RWPE2 (cell line): ENCODE results near the gene MDC1.

Source experiments
- ATAC-seq: fragments of 200-7000 bp; cut with Tn5 transposase; 3 replicates; pipeline ENCODE4 v1.9.1; 2021; ENCODE audit warnings: low read depth
- DNase-seq: peaks from one replicate; pipeline ENCODE4 v3.0.0-alpha.2; 2020; ENCODE audit warnings: low spot score
- H3K27ac ChIP-seq: fragments of 450-650 bp; 2 replicates; pipeline ENCODE4 v1.5.1; 2017; ENCODE audit warnings: mild to moderate bottlenecking; ENCODE audit not compliant: poor library complexity, severe bottlenecking
- H3K27me3 ChIP-seq: fragments of 250-450 bp; sonication (Bioruptor Pico); 2 replicates; pipeline ENCODE4 v1.5.1; 2021; ENCODE audit warnings: mild to moderate bottlenecking, moderate library complexity; ENCODE audit not compliant: insufficient read depth, poor library complexity, severe bottlenecking
- H3K36me3 ChIP-seq: fragments of 250-450 bp; sonication (Bioruptor Pico); 2 replicates; pipeline ENCODE4 v1.5.1; 2020; ENCODE audit warnings: low read depth, mild to moderate bottlenecking, moderate library complexity
- H3K4me1 ChIP-seq: fragments of 250-450 bp; sonication (Bioruptor Pico); 2 replicates; pipeline ENCODE4 v1.5.1; 2021; ENCODE audit warnings: mild to moderate bottlenecking, moderate library complexity; ENCODE audit not compliant: insufficient read depth, poor library complexity, severe bottlenecking
- H3K4me3 ChIP-seq: fragments of 250-450 bp; sonication (Bioruptor Pico); 2 replicates; pipeline ENCODE4 v1.5.1; 2021; ENCODE audit warnings: mild to moderate bottlenecking, moderate library complexity; ENCODE audit not compliant: severe bottlenecking
- H3K9me3 ChIP-seq: fragments of 250-450 bp; sonication (Bioruptor Pico); 2 replicates; pipeline ENCODE4 v1.5.1; 2021; ENCODE audit warnings: mild to moderate bottlenecking, moderate library complexity; ENCODE audit not compliant: severe bottlenecking
- TF ChIP-seq, protein P1 (sequence below): fragments of 450-650 bp; IDR thresholded peaks from one replicate; pipeline ENCODE4 v1.5.1; 2017; ENCODE audit warnings: mild to moderate bottlenecking, moderate library complexity; ENCODE audit not compliant: poor library complexity, severe bottlenecking

MDC1 gene

DNA sequence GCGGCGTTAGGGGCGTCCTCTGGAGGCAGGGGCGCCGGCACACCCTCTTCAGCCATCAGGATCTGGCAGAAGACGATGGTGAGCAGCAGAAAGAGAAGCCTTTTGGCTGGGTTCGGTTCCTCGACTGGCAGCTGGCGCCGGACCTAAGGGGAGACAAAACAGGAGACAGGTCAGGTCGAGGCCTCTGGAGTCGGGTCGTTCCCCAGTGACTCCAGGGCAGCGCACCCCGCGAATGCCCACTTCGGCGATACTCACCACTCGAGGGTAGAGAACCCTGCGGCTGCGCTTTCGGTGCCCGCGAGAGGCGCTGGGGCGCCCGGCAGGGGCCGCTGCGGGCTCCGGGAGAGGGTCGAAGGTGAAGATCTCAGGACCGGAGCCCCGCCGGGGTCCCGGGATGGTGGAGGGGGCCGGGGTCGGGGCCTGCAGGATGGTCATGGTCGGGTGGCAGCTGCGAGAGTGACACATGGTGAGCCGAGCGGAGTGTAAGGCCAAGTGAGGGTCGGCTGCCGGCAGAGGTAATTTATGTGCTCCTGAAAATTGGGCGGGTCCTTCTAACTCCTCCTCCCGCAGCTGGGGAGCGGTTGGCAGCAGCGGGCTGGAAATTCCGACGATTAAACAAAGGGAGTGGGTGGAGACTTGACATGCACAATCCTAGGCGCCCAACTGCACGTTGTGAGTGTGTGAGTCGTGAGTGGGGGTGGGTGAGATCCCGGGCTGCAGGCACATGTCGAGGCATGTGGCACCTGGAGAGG, 27.1 kb upstream of the MDC1 start, which contains the start of gene IER3:
Gene IER3, minus strand, starts transcription at position 494 of the 752 bp plus-strand sequence. Its CDS starts 29 bp downstream, at position 465.
- no peaks in the 10 kb centered on the region for H3K27me3 ChIP-seq
- peak; percentile 17 for ATAC-seq
- peak; percentile 91 for DNase-seq

DNA sequence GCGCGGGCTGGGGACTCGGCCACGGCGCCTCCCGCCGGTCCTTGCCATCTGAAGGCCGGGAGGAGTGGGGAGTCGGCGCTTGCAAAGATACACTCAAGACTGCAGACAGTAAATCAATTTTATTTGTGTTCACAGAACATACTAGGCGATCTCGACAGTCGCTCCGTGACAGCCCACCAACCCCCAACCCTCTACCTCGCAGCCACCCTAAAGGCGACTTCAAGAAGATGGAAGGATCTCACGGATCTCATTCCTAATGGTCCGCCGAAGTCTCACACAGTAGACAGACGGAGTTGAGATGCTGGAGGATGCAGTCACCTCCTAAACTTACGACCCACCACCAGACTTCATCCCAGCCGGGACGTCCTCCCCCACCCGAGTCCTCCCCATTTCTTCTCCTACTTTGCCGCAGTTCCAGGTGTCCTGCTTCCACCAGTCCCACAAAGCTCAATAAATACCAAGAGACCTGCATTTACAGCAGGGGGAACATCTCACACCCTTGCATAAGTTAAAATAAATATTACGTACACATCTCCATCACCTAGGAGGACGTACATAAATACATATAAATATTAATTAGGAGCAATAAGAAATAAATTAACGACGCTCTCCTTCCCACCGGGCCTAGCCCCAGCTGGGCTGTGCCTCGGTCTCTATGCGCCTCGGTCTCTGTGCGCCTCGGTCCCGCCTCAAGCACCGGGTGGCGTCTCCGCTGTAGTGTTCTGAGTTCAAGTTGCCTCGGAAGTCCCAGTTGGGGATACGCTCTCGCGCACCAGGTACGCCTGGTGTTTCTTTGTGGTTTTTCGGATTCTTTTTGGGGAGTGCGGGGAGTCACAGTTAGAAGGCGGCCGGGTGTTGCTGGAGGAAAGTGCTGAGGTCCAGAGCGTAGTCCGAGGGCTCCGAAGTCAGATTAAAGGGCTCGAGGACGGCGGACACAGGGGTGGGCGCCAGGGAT, 26.3 kb upstream of the MDC1 start:
- Histone ChIP-seq H3K9me3 (no peaks in the 10 kb centered on the region), H3K27me3 (no peaks in the 10 kb centered on the region), H3K4me1 (peaks cover 12% of the 10 kb centered on the region), H3K27ac (peak overlapping the region; percentile 98), H3K4me3 (peak overlapping the region; percentile 72), H3K36me3 (peaks cover 43% of the 10 kb centered on the region)
- no peak for DNase-seq
- TF ChIP-seq, protein P1, sequence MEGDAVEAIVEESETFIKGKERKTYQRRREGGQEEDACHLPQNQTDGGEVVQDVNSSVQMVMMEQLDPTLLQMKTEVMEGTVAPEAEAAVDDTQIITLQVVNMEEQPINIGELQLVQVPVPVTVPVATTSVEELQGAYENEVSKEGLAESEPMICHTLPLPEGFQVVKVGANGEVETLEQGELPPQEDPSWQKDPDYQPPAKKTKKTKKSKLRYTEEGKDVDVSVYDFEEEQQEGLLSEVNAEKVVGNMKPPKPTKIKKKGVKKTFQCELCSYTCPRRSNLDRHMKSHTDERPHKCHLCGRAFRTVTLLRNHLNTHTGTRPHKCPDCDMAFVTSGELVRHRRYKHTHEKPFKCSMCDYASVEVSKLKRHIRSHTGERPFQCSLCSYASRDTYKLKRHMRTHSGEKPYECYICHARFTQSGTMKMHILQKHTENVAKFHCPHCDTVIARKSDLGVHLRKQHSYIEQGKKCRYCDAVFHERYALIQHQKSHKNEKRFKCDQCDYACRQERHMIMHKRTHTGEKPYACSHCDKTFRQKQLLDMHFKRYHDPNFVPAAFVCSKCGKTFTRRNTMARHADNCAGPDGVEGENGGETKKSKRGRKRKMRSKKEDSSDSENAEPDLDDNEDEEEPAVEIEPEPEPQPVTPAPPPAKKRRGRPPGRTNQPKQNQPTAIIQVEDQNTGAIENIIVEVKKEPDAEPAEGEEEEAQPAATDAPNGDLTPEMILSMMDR: no peak
- no peak for ATAC-seq

More for the DNA sequence above, 27.1 kb upstream of the MDC1 start, which contains the start of gene IER3:
- H3K9me3 ChIP-seq: no peaks in the 10 kb centered on the region
- TF ChIP-seq, protein P1: peak; percentile 34
- H3K4me3 ChIP-seq: peak within 1 kb of the TSS; percentile 72
- H3K36me3 ChIP-seq: peaks cover 37% of the 10 kb centered on the region
- H3K4me1 ChIP-seq: peaks cover 20% of the 10 kb centered on the region
- H3K27ac ChIP-seq: peak within 1 kb of the TSS; percentile 98

DNA sequence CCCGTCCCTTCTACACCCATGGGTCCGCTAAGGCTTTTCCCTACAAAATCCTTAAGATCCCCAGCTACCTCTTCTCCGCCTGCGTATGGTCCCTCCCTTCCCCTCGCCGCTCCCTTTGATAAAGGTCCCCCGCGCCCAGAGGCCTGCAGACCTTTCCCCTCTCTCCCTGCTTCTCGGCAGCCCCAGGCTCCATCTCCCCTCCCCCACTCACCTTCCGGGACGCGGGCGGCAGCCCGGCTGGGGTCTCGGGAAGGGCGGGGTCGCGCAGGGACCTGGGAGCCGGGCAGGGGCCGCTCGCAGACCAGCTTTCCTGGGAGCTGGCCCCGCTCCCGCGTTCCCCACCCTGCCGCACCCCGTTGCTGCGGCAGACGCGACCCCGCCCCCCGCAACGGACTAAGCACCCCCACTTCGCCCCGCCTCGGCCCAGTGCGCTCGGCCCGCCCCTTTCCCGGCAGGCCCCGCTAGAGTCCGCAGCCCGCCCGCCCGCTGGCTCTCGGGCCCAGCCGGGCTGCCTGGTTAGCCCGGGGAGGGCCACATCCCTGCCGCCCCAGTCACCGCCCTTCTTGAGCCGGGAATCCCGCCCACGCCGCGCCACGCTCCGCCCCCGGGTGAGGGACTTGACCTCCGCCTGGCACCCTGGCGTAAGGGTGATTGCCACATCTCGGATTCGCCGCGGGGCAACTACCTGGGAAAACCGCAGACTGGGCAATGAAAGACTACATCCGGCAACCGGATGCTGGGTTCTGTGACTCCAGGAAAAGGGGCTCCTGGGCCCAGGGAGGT, 25.4 kb upstream of the MDC1 start, which contains the start of gene FLOT1:
Gene FLOT1, minus strand, starts transcription at position 372 of the 783 bp plus-strand sequence. CDS start 498 bp downstream, outside the sequence.
- no peaks in the 10 kb centered on the region for H3K27me3 ChIP-seq
- no peaks in the 10 kb centered on the region for H3K9me3 ChIP-seq
- ATAC-seq (peak; percentile 80), DNase-seq (peak; percentile 98)
- H3K4me1 ChIP-seq: peaks cover 3% of the 10 kb centered on the region
- TF ChIP-seq, protein P1: no peak
- H3K27ac ChIP-seq: peak within 1 kb of the TSS; percentile 98
- peaks cover 52% of the 10 kb centered on the region for H3K36me3 ChIP-seq
- H3K4me3 ChIP-seq: peak within 1 kb of the TSS; percentile 72

DNA sequence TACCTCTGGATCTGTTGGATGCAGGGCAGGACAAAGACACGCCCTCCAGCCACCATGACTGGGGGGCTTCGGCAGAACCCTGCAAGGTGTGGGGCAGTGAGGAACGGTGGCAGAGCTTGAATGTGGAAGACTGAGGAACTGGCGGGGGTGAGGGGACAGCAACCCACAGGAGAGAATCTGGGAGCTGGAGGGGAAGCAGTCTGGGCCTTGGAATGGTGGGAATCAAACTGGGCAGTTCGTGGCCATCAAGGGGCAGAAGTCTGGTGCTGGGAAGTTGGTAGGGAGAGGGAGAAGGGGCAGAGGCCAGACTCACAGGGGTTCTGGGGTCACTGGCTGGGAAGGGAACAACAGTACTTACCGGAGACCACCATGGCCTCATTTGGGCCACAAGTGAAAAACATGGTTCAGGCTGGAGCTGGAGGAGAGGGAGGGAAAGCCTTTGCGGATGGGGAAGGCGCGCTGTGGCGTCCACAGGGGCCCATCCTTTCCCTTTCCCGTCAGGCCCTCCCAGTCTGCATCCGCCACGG, 24.8 kb upstream of the MDC1 start:
- Histone ChIP-seq H3K36me3 (peaks cover 59% of the 10 kb centered on the region), H3K9me3 (no peaks in the 10 kb centered on the region), H3K27me3 (no peaks in the 10 kb centered on the region), H3K4me1 (no peaks in the 10 kb centered on the region), H3K27ac (peak overlapping the region; percentile 98), H3K4me3 (peak overlapping the region; percentile 72)
- TF ChIP-seq, protein P1: no peak
- ATAC-seq (no peak; the same call in 1 of the 3 replicates), DNase-seq (no peak)
